ENCODE data around the gene NOTCH1. TPM values are rescaled to one million over a fixed set of nuclear protein-coding genes. Genes with fewer than 3 reads are reported as not detected.

The NOTCH1 gene
- total RNA-seq, 1 experiment from 2014 or later = 17.7 TPM

- TF ChIP-seq CTCF (IDR thresholded peaks at IDR 0.05; ENCODE audit: unreplicated experiment) = no peak
- DNase-seq = no peak
- Mint-ChIP-seq H3K9me3 (ENCODE audit: low read depth, unreplicated experiment) (no peaks in the 10 kb centered on the region), H3K4me3 (ENCODE audit: low read depth, unreplicated experiment) (no peak overlapping the region), H3K27me3 (ENCODE audit: unreplicated experiment) (no peaks in the 10 kb centered on the region), H3K4me1 (ENCODE audit: low read depth, unreplicated experiment) (peaks cover 18% of the 10 kb centered on the region), H3K27ac (ENCODE audit: unreplicated experiment) (no peak overlapping the region), H3K36me3 (ENCODE audit: insufficient read depth, unreplicated experiment) (no peaks in the 10 kb centered on the region)
- BruUV-seq (replicated peaks) = no TSS peak
- CTCF ChIA-PET = no interaction called here
- intact Hi-C loops (cut with micrococcal nuclease; ENCODE audit: unreplicated experiment) = no loop called here
Observed at GRCh38 chr9:136568288-136569081, 22.6 kb upstream of the NOTCH1 start.

GRCh38 chr9:136567651-136568287 is 21.9 kb upstream of the NOTCH1 start:
- TF ChIP-seq CTCF (IDR thresholded peaks at IDR 0.05; ENCODE audit: unreplicated experiment) = no peak
- intact Hi-C loops (cut with micrococcal nuclease; ENCODE audit: unreplicated experiment) = no loop called here
- peak; percentile 70 for DNase-seq
- Mint-ChIP-seq H3K27ac (ENCODE audit: unreplicated experiment) (no peak overlapping the region), H3K4me1 (ENCODE audit: low read depth, unreplicated experiment) (peaks cover 18% of the 10 kb centered on the region), H3K27me3 (ENCODE audit: unreplicated experiment) (no peaks in the 10 kb centered on the region), H3K9me3 (ENCODE audit: low read depth, unreplicated experiment) (no peaks in the 10 kb centered on the region), H3K36me3 (ENCODE audit: insufficient read depth, unreplicated experiment) (no peaks in the 10 kb centered on the region), H3K4me3 (ENCODE audit: low read depth, unreplicated experiment) (no peak overlapping the region)
- no TSS peak for BruUV-seq (replicated peaks)
- CTCF ChIA-PET = no interaction called here

GRCh38 chr9:136566901-136567300 is 21.1 kb upstream of the NOTCH1 start:
- Mint-ChIP-seq H3K27ac (ENCODE audit: unreplicated experiment) (no peak overlapping the region), H3K4me1 (ENCODE audit: low read depth, unreplicated experiment) (peaks cover 18% of the 10 kb centered on the region), H3K4me3 (ENCODE audit: low read depth, unreplicated experiment) (no peak overlapping the region), H3K27me3 (ENCODE audit: unreplicated experiment) (no peaks in the 10 kb centered on the region), H3K9me3 (ENCODE audit: low read depth, unreplicated experiment) (no peaks in the 10 kb centered on the region), H3K36me3 (ENCODE audit: insufficient read depth, unreplicated experiment) (no peaks in the 10 kb centered on the region)
- no peak for TF ChIP-seq CTCF (IDR thresholded peaks at IDR 0.05; ENCODE audit: unreplicated experiment)
- intact Hi-C loops (cut with micrococcal nuclease; ENCODE audit: unreplicated experiment) = no loop called here
- CTCF ChIA-PET = interaction anchor here (0.5 kb wide), 1 partner anchor 1858 kb away, joined by 3 read pairs; no protein-coding TSS in a partner anchor
- peak; percentile 20 for DNase-seq
- no TSS peak for BruUV-seq (replicated peaks)

DNA sequence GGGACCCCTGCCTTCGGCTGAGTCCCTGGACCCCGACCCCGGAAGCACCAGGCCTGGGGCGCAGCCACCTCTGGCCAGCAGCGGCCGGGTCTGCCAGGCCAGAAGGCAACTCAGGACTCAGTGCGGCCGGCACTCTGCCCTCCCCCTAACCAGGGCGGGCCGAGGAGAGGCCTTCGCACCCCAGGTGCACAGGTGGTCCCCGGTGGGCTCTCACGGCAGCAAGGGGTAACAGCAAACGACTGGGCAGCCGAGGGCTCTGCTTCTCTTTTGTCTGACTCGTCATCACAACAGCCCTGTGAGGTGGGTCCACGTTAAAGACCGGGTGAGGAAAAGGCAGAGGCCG is 20.7 kb upstream of the NOTCH1 start:
- Mint-ChIP-seq H3K4me3 (ENCODE audit: low read depth, unreplicated experiment) (no peak overlapping the region), H3K36me3 (ENCODE audit: insufficient read depth, unreplicated experiment) (no peaks in the 10 kb centered on the region), H3K9me3 (ENCODE audit: low read depth, unreplicated experiment) (no peaks in the 10 kb centered on the region), H3K27ac (ENCODE audit: unreplicated experiment) (no peak overlapping the region), H3K4me1 (ENCODE audit: low read depth, unreplicated experiment) (peaks cover 18% of the 10 kb centered on the region), H3K27me3 (ENCODE audit: unreplicated experiment) (no peaks in the 10 kb centered on the region)
- TF ChIP-seq CTCF (IDR thresholded peaks at IDR 0.05; ENCODE audit: unreplicated experiment) = no peak
- DNase-seq = no peak
- CTCF ChIA-PET = interaction anchor here (0.5 kb wide), 1 partner anchor 1858 kb away, joined by 3 read pairs; no protein-coding TSS in a partner anchor
- intact Hi-C loops (cut with micrococcal nuclease; ENCODE audit: unreplicated experiment) = no loop called here
- BruUV-seq (replicated peaks) = no TSS peak
